ENCODE results near the gene C4B.

GRCh38 chr6:32047084-32047478 is 32.5 kb downstream of the C4B start:
- TF ChIP-seq CTCF (IDR thresholded peaks at IDR 0.05) (no peak), POLR2A (IDR thresholded peaks at IDR 0.05) (no peak)

Measured in esophagus squamous epithelium (tissue), 4 donors.